K562 (cell line): ENCODE results near the gene ERGIC1. TPM values are rescaled to one million over a fixed set of nuclear protein-coding genes. Genes with fewer than 3 reads are reported as not detected.

Experiments
- ATF1 ChIP-seq, 2 experiments: fragments of 450-650 bp in 1 of 2; IDR thresholded peaks; 2 replicates each; pipeline ENCODE4 v1.6.1; 2016; ENCODE audit warnings: missing compliant biosample characterization in 1 of 2, missing genetic modification characterization in 1 of 2
- ATF2 ChIP-seq: sonication (generic); formaldehyde crosslinking; IDR thresholded peaks from 2 replicates; pipeline ENCODE4 v1.8.1; 2022; ENCODE audit warnings: missing genetic modification reagents
- CHD4 ChIP-seq: fragments of 200-600 bp; sonication (generic); IDR thresholded peaks from 3 replicates; pipeline ENCODE4 v1.6.1; 2012; ENCODE audit warnings: low read depth, mild to moderate bottlenecking, mixed read lengths, low read length, inconsistent platforms; ENCODE audit not compliant: insufficient read depth, insufficient replicate concordance, poor library complexity, severe bottlenecking
- FOSL1 ChIP-seq: fragments of 200-800 bp; sonication (Bioruptor generic); conservative IDR thresholded peaks from 2 replicates; pipeline ENCODE4 v1.6.1; 2016; ENCODE audit warnings: missing genetic modification characterization, missing compliant biosample characterization
- HMBOX1 ChIP-seq: sonication (generic); IDR thresholded peaks from 2 replicates; pipeline ENCODE4 v1.6.1; 2016
- L3MBTL2 ChIP-seq: fragments of 450-650 bp; IDR thresholded peaks from 2 replicates; pipeline ENCODE4 v1.6.1; 2016; ENCODE audit warnings: mild to moderate bottlenecking, moderate library complexity
- LEF1 ChIP-seq: fragments of 450-650 bp; IDR thresholded peaks from 2 replicates; pipeline ENCODE4 v1.6.1; 2016; ENCODE audit warnings: mild to moderate bottlenecking
- MCM5 ChIP-seq: fragments of 450-650 bp; IDR thresholded peaks from 2 replicates; pipeline ENCODE4 v1.6.1; 2016; ENCODE audit warnings: low read depth
- MTF1 ChIP-seq: fragments of 250-450 bp; sonication (Bioruptor Pico); IDR thresholded peaks from 2 replicates; pipeline ENCODE4 v1.9.0; 2021; ENCODE audit warnings: moderate library complexity, mild to moderate bottlenecking, inconsistent platforms, borderline replicate concordance
- MXD1 ChIP-seq: fragments of 250-450 bp; sonication (Bioruptor Pico); IDR thresholded peaks from 2 replicates; pipeline ENCODE4 v1.8.0; 2021; ENCODE audit warnings: borderline replicate concordance, mild to moderate bottlenecking, moderate library complexity; ENCODE audit not compliant: poor library complexity, severe bottlenecking
- NR3C1 ChIP-seq: sonication (generic); formaldehyde crosslinking; IDR thresholded peaks from 2 replicates; pipeline ENCODE4 v1.8.1; 2022; ENCODE audit warnings: missing genetic modification reagents
- POLR2A ChIP-seq: fragments of 450-650 bp; conservative IDR thresholded peaks from 2 replicates; pipeline ENCODE4 v1.6.1; 2016
- RBM34 ChIP-seq: fragments of 200-400 bp; formaldehyde crosslinking; IDR thresholded peaks from 2 replicates; pipeline ENCODE4 v1.6.1; 2018; ENCODE audit warnings: low read length, borderline replicate concordance; ENCODE audit not compliant: insufficient read depth
- SRF ChIP-seq, 2 experiments: fragments of 250-450, 450-650 bp in 1 of 2; sonication (Bioruptor Pico) in 1 of 2; sonication (generic) in 1 of 2; formaldehyde crosslinking; IDR thresholded peaks; 2 replicates each; pipeline versions ENCODE4 v1.5.0 to v1.5.1; 2020 to 2022; ENCODE audit warnings: mild to moderate bottlenecking in 1 of 2, missing genetic modification reagents in 1 of 2
- STAT5B ChIP-seq: fragments of 250-450 bp; sonication (Bioruptor Pico); IDR thresholded peaks from 2 replicates; pipeline ENCODE4 v1.8.0; 2021; ENCODE audit warnings: mild to moderate bottlenecking, inconsistent platforms
- TCFL5 ChIP-seq: fragments of 250-450 bp; sonication (Bioruptor Pico); conservative IDR thresholded peaks from 2 replicates; pipeline ENCODE4 v1.6.1; 2021; ENCODE audit warnings: mild to moderate bottlenecking, moderate library complexity, matching md5 sums
- TEAD2 ChIP-seq: fragments of 450-650 bp; IDR thresholded peaks from 2 replicates; pipeline ENCODE4 v1.6.1; 2016; ENCODE audit warnings: missing genetic modification characterization, control low read depth, missing compliant biosample characterization
- XRCC4 ChIP-seq: IDR thresholded peaks from one replicate; pipeline ENCODE4 v1.6.1; 2011; ENCODE audit not compliant: insufficient read depth, insufficient read length; ENCODE audit errors: extremely low read depth
- YY1 ChIP-seq, 3 experiments: IDR thresholded peaks; 2 replicates each; pipeline ENCODE4 v1.6.1; 2011; ENCODE audit warnings: low read length in 2 of 3, mild to moderate bottlenecking in 2 of 3, moderate library complexity in 2 of 3, borderline replicate concordance in 1 of 3, control low read depth in 1 of 3, low read depth in 1 of 3; ENCODE audit not compliant: insufficient read depth in 3 of 3, insufficient replicate concordance in 2 of 3, control insufficient read depth in 1 of 3, insufficient read length in 1 of 3; ENCODE audit errors: extremely low read depth in 1 of 3
- ZNF140 ChIP-seq: fragments of 250-450 bp; sonication (Bioruptor Pico); IDR thresholded peaks from 2 replicates; pipeline ENCODE4 v1.8.0; 2021; ENCODE audit warnings: moderate library complexity, mild to moderate bottlenecking, inconsistent platforms
- ZNF311 ChIP-seq: fragments of 250-450 bp; sonication (Bioruptor Pico); IDR thresholded peaks from 2 replicates; pipeline ENCODE4 v1.4.0; 2020; ENCODE audit warnings: mild to moderate bottlenecking, moderate library complexity
- ZNF583 ChIP-seq: fragments of 250-450 bp; sonication (Bioruptor Pico); IDR thresholded peaks from 2 replicates; pipeline ENCODE4 v1.4.0; 2020
- polyA plus RNA-seq, 8 experiments: library from polyadenylated mRNA; depleted of rRNA in 4 of 8; stranded (reverse) in 5 of 8; unstranded in 3 of 8; fragments of >200 nt; fragmentation: Nextera tagmentation in 2 of 8; fragmentation: Illumina TruSeq in 1 of 8; extraction: Ambion mirVana in 2 of 8; extraction: Trizol in 1 of 8; gene quantifications; 2 replicates each; pipeline versions ENCODE4 v1.2.1 to v1.2.3, GENCODE V29; 2011 to 2014; ENCODE audit warnings: inconsistent platforms in 1 of 8, missing spikeins in 1 of 8
- total RNA-seq, 7 experiments: library from RNA; depleted of rRNA in 6 of 7; stranded (reverse); fragments of >200 nt in 6 of 7; fragmentation: Illumina TruSeq in 2 of 7; extraction: Trizol in 2 of 7; gene quantifications; 2 replicates each; pipeline versions ENCODE4 v1.2.1 to v1.2.3, GENCODE V29; 2011 to 2021; ENCODE audit warnings: low replicate concordance in 1 of 7
- TF ChIP-seq, protein P1 (sequence below), 2 experiments: IDR thresholded peaks; 2 replicates each; pipeline ENCODE4 v1.6.1; 2011; ENCODE audit warnings: borderline replicate concordance in 1 of 2, control low read depth in 1 of 2, low read depth in 1 of 2, low read length in 1 of 2, mild to moderate bottlenecking in 1 of 2, mixed read lengths in 1 of 2, moderate library complexity in 1 of 2; ENCODE audit not compliant: insufficient read depth in 1 of 2, insufficient read length in 1 of 2, poor library complexity in 1 of 2, severe bottlenecking in 1 of 2; ENCODE audit errors: extremely low read depth in 1 of 2

ERGIC1 gene
- total and polyA plus RNA-seq, 9 of the 15 experiments (the other 6 are each of a cell fraction or from before 2014, with no cell fraction given), result 5.5 to 68.4 (median 36.4) TPM

DNA sequence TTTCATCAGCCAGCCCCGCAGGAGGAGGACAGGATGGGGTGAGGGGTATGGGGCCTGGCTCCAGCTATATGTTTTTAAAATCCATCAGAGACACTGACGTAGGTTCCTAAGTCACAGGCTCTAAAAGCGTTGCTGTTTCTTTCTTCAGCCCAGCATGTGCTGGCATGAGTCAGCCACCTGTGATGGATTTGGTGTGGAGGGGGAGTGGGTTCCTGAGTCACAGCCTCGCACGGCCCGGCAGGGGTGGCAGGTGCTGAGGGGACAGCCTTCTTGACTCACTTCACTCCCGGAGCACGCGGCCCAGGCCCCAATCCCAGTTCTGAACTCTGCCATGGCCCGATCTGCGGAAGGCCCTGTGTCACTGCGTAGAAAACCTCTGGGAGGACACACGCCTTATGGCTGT, 86.4 kb downstream of the ERGIC1 start (continued):
- no peak for TF ChIP-seq RBM34
- TF ChIP-seq MCM5, result no peak
- TF ChIP-seq TEAD2 (tag), result no peak
- TF ChIP-seq TCFL5, result no peak
- no peak for TF ChIP-seq MXD1 (CRISPR knock-in tag)
- TF ChIP-seq XRCC4, result no peak
- no peak for TF ChIP-seq CHD4
- TF ChIP-seq MTF1, result no peak
- TF ChIP-seq, protein P1, sequence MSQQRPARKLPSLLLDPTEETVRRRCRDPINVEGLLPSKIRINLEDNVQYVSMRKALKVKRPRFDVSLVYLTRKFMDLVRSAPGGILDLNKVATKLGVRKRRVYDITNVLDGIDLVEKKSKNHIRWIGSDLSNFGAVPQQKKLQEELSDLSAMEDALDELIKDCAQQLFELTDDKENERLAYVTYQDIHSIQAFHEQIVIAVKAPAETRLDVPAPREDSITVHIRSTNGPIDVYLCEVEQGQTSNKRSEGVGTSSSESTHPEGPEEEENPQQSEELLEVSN (IDR thresholded peaks at IDR 0.05; ENCODE audit: borderline replicate concordance in 1 of 2, extremely low read depth in 1 of 2, insufficient read depth in 1 of 2, insufficient read length in 1 of 2, low read depth in 1 of 2, low read length in 1 of 2, poor library complexity in 1 of 2, severe bottlenecking in 1 of 2), result peak in 1 of 2 experiments; percentile 32
- no peak for TF ChIP-seq ATF2
- TF ChIP-seq ATF1 (CRISPR knock-in tag; IDR thresholded peaks at IDR 0.05), result no peak
- no peak for TF ChIP-seq ATF1 (tag; IDR thresholded peaks at IDR 0.05)
- TF ChIP-seq ZNF140 (CRISPR knock-in tag), result no peak
- TF ChIP-seq SRF (CRISPR knock-in tag; IDR thresholded peaks at IDR 0.05), result no peak
- no peak for TF ChIP-seq POLR2A
- TF ChIP-seq LEF1, result no peak
- TF ChIP-seq HMBOX1, result no peak
- no peak for TF ChIP-seq STAT5B
- no peak for TF ChIP-seq NR3C1 (CRISPR knock-in tag)
- 0 out of 2 replicates have a peak, but pooled peaks have one; percentile 28 for TF ChIP-seq L3MBTL2
- no peak for TF ChIP-seq YY1 (IDR thresholded peaks at IDR 0.05; ENCODE audit: borderline replicate concordance in 1 of 3, control insufficient read depth in 1 of 3, extremely low read depth in 1 of 3, insufficient read depth in 3 of 3, insufficient read length in 1 of 3, insufficient replicate concordance in 2 of 3, low read depth in 1 of 3, low read length in 2 of 3)
- no peak for TF ChIP-seq ZNF583 (CRISPR knock-in tag)
- peak; percentile 85 for TF ChIP-seq FOSL1 (tag)
- TF ChIP-seq ZNF311, result no peak
